AG09319 (cell line): ENCODE data around the gene TEX101.
"Not testable (repeated sequence)": the region's sequence is repeated elsewhere in the genome, so short reads cannot be mapped to it uniquely, and the experiment has no call there.

ENCODE experiments used
- DNase-seq: peaks from one replicate; pipeline ENCODE4 v3.0.0-alpha.2; 2010; ENCODE audit warnings: low read depth; ENCODE audit errors: extremely low read depth
- CTCF ChIP-seq: IDR thresholded peaks from 2 replicates; pipeline ENCODE4 v1.5.1; 2011; ENCODE audit warnings: low read depth, mild to moderate bottlenecking, inconsistent platforms, low read length, moderate library complexity

The TEX101 gene

GRCh38 chr19:43390903-43391551, 23.7 kb upstream of the TEX101 start:
- not testable (repeated sequence) for DNase-seq

GRCh38 chr19:43391552-43391935, 23.1 kb upstream of the TEX101 start:
- not testable (repeated sequence) for DNase-seq

GRCh38 chr19:43393501-43393900, 21.2 kb upstream of the TEX101 start:
- not testable (repeated sequence) for DNase-seq

- TF ChIP-seq CTCF: no peak
Observed at GRCh38 chr19:43395561-43395960, 19.1 kb upstream of the TEX101 start.

GRCh38 chr19:43406297-43406696, 8.4 kb upstream of the TEX101 start:
- no peak for TF ChIP-seq CTCF
- DNase-seq: no peak

More at GRCh38 chr19:43395561-43395960, 19.1 kb upstream of the TEX101 start:
- DNase-seq: no peak

GRCh38 chr19:43407416-43408005, 7.2 kb upstream of the TEX101 start:
- DNase-seq: no peak
- TF ChIP-seq CTCF: no peak

GRCh38 chr19:43408043-43408442, 6.6 kb upstream of the TEX101 start:
- TF ChIP-seq CTCF: no peak
- DNase-seq: no peak

GRCh38 chr19:43409415-43409814, 5.3 kb upstream of the TEX101 start:
- no peak for DNase-seq
- no peak for TF ChIP-seq CTCF

- no peak for TF ChIP-seq CTCF
- no peak for DNase-seq
Observed at GRCh38 chr19:43412441-43412840, 2.2 kb upstream of the TEX101 start.
